GM12878 (cell line): ENCODE measurements around the gene TXNRD3. TPM values are rescaled to one million over a fixed set of nuclear protein-coding genes. Genes with fewer than 3 reads are reported as not detected.

Experiments
- ATAC-seq: fragments of 200-7000 bp; cut with Tn5 transposase; 3 replicates; pipeline ENCODE4 v1.9.1; 2020; ENCODE audit warnings: mild to moderate bottlenecking, moderate library complexity
- BruUV-seq: library from RNA; stranded (reverse); fragments of 400-500 nt; replicated peaks from 2 replicates; lab custom pipeline; 2021; lab: Mats Ljungman, UMichigan
- CTCF ChIA-PET: fragments of 300-600 bp; sonication (Branson Sonifier 250); formaldehyde crosslinking; extraction: SDS; loops from one replicate; lab custom pipeline; 2021; ENCODE audit warnings: inconsistent platforms; lab: Yijun Ruan, JAX
- POLR2A ChIA-PET: fragments of 350-600 bp; formaldehyde crosslinking; extraction: SDS; loops from one replicate; lab custom pipeline; 2021; ENCODE audit warnings: inconsistent platforms; lab: Charles Lee
- RAD21 ChIA-PET: fragments of 300-600 bp; sonication (Branson Sonifier 250); formaldehyde crosslinking; loops from one replicate; lab custom pipeline; 2023; ENCODE audit warnings: antibody characterized with exemption; ENCODE audit not compliant: unreplicated experiment; lab: Charles Lee
- SMC1A ChIA-PET: fragments of 300-600 bp; sonication (Branson Sonifier 250); formaldehyde crosslinking; loops from one replicate; lab custom pipeline; 2023; ENCODE audit not compliant: unreplicated experiment, uncharacterized antibody; lab: Charles Lee
- DNase-seq: peaks from one replicate; pipeline ENCODE4 v3.0.0-alpha.2; 2011; ENCODE audit warnings: low read depth, low spot score
- FAIRE-seq: peaks from 3 replicates; lab custom pipeline; 2011; peaks lifted over from hg19 to GRCh38; lab: Jason Lieb, UNC
- H2AFZ ChIP-seq: 2 replicates; pipeline ENCODE4 v1.6.0; 2011; ENCODE audit warnings: low read depth, low read length, control low read depth; ENCODE audit not compliant: control insufficient read depth
- H3K27ac ChIP-seq: 2 replicates; pipeline ENCODE4 v1.5.1; 2011; ENCODE audit warnings: control low read depth; ENCODE audit not compliant: control insufficient read depth, insufficient read depth
- H3K27me3 ChIP-seq, 2 experiments: replicated peaks in 1 of 2; 2 replicates each; pipeline versions ENCODE4 v1.6.0 to v1.6.1; 2011; ENCODE audit warnings: low read length in 1 of 2; ENCODE audit not compliant: control insufficient read depth in 2 of 2, insufficient read depth in 2 of 2
- H3K36me3 ChIP-seq, 2 experiments: 2 replicates each; pipeline ENCODE4 v1.5.1; 2011; ENCODE audit warnings: low read length in 1 of 2; ENCODE audit not compliant: control insufficient read depth in 2 of 2, insufficient read depth in 2 of 2
- H3K4me1 ChIP-seq: 2 replicates; pipeline ENCODE4 v1.6.1; 2011; ENCODE audit warnings: mild to moderate bottlenecking, low read length, moderate library complexity, mixed read lengths; ENCODE audit not compliant: control insufficient read depth, insufficient read depth
- H3K4me2 ChIP-seq: 2 replicates; pipeline ENCODE4 v1.6.0; 2011; ENCODE audit warnings: control low read depth; ENCODE audit not compliant: control insufficient read depth, insufficient read depth
- H3K4me3 ChIP-seq: fragments of 200-600 bp; sonication (generic); 2 replicates; pipeline ENCODE4 v1.5.1; 2016
- H3K79me2 ChIP-seq: 2 replicates; pipeline ENCODE4 v1.6.0; 2011; ENCODE audit warnings: low read length; ENCODE audit not compliant: control insufficient read depth, insufficient read depth
- H3K9ac ChIP-seq: 2 replicates; pipeline ENCODE4 v1.8.0; 2011; ENCODE audit warnings: low read length, control low read depth, mixed read lengths; ENCODE audit not compliant: control insufficient read depth, insufficient read depth
- H3K9me3 ChIP-seq: replicated peaks from 3 replicates; pipeline ENCODE4 v1.5.1; 2011; ENCODE audit warnings: mild to moderate bottlenecking, low read length; ENCODE audit not compliant: control insufficient read depth, insufficient read depth
- H4K20me1 ChIP-seq: 2 replicates; pipeline ENCODE4 v1.6.0; 2011; ENCODE audit not compliant: control insufficient read depth, insufficient read depth
- FOXM1 ChIP-seq: IDR thresholded peaks from 2 replicates; pipeline ENCODE4 v1.6.1; 2012; ENCODE audit warnings: low read depth, mild to moderate bottlenecking, inconsistent platforms, low read length, moderate library complexity
- IRF3 ChIP-seq: fragments of 450-650 bp; IDR thresholded peaks from 2 replicates; pipeline ENCODE4 v1.6.1; 2014; ENCODE audit warnings: mild to moderate bottlenecking
- KLF5 ChIP-seq: fragments of 450-650 bp; IDR thresholded peaks from 2 replicates; pipeline ENCODE4 v1.6.1; 2014; ENCODE audit warnings: mild to moderate bottlenecking; ENCODE audit not compliant: partially characterized antibody
- NR2C2 ChIP-seq: IDR thresholded peaks from 2 replicates; pipeline ENCODE4 v1.6.1; 2011; ENCODE audit warnings: borderline replicate concordance, low read depth; ENCODE audit not compliant: control insufficient read depth, insufficient read length
- PBX3 ChIP-seq: IDR thresholded peaks from 2 replicates; pipeline ENCODE4 v1.6.1; 2011; ENCODE audit warnings: mild to moderate bottlenecking, low read depth, low read length, moderate library complexity; ENCODE audit not compliant: insufficient replicate concordance
- RBBP5 ChIP-seq: fragments of 200-600 bp; sonication (generic); conservative IDR thresholded peaks from 2 replicates; pipeline ENCODE4 v1.6.1; 2016
- SMAD1 ChIP-seq: fragments of 450-650 bp; IDR thresholded peaks from 2 replicates; pipeline ENCODE4 v1.6.1; 2018; ENCODE audit warnings: mild to moderate bottlenecking, low read depth; ENCODE audit not compliant: partially characterized antibody
- SMAD5 ChIP-seq: IDR thresholded peaks from 2 replicates; pipeline ENCODE4 v1.6.1; 2016; ENCODE audit warnings: antibody characterized with exemption, low read depth
- TARDBP ChIP-seq: IDR thresholded peaks from 2 replicates; pipeline ENCODE4 v1.6.1; 2016; ENCODE audit warnings: borderline replicate concordance
- ZNF687 ChIP-seq: fragments of 450-650 bp; IDR thresholded peaks from 2 replicates; pipeline ENCODE4 v1.6.1; 2017; ENCODE audit warnings: mild to moderate bottlenecking, moderate library complexity
- WGBS: methylation state at CpG from one replicate; pipeline ENCODE4 v1.1.6; 2016; ENCODE audit warnings: low lambda C conversion rate; ENCODE audit not compliant: insufficient replicate concordance, insufficient coverage; ENCODE audit errors: missing lambda C conversion rate; 5-methylcytosine and 5-hydroxymethylcytosine counted together
- in situ Hi-C: fragments of 300-500 bp; cut with MboI; formaldehyde crosslinking; loops from 9 replicates; pipeline ENCODE4 v1.14.3; 2018; ENCODE audit warnings: mixed read lengths
- intact Hi-C: fragments of 100-400 bp; cut with micrococcal nuclease; formaldehyde crosslinking; loops from one replicate; pipeline ENCODE4 v1.14.2; 2022; ENCODE audit not compliant: unreplicated experiment
- polyA plus RNA-seq, 11 experiments: library from polyadenylated mRNA; depleted of rRNA in 4 of 11; unstranded in 6 of 11; stranded (reverse) in 5 of 11; fragments of >200 nt; fragmentation: Nextera tagmentation in 4 of 11; fragmentation: Illumina TruSeq in 1 of 11; extraction: Ambion mirVana in 4 of 11; extraction: Trizol in 1 of 11; gene quantifications; 1 replicate in 1 of 11; 2 replicates in 10 of 11; pipeline versions ENCODE4 v1.2.1 to v1.2.3, GENCODE V29; 2011 to 2016; ENCODE audit warnings: inconsistent platforms in 2 of 11, missing spikeins in 2 of 11, low read depth in 1 of 11
- small RNA-seq: library from RNA; depleted of rRNA; stranded (forward); fragments of <200 nt; gene quantifications from one replicate; pipeline ENCODE3, GENCODE V24; 2014
- total RNA-seq, 4 experiments: library from RNA; depleted of rRNA in 3 of 4; stranded (reverse); fragments of >200 nt in 3 of 4; fragmentation: Illumina TruSeq in 1 of 4; extraction: Trizol in 1 of 4; gene quantifications; 2 replicates each; pipeline versions ENCODE4 v1.2.1 to v1.2.3, GENCODE V29; 2013 to 2021

Gene TXNRD3
- total and polyA plus RNA-seq, 10 of the 15 experiments (the other 5 are each of a cell fraction or from before 2014, with no cell fraction given): not detected

GRCh38 chr3:126557415-126557745, 97.5 kb downstream of the TXNRD3 start:
- H3K9me3 ChIP-seq: no peaks in the 10 kb centered on the region
- H3K4me1 ChIP-seq: no peaks in the 10 kb centered on the region
- no peak for TF ChIP-seq SMAD1
- no peak for TF ChIP-seq SMAD5
- TF ChIP-seq PBX3: no peak
- TF ChIP-seq FOXM1: no peak
- TF ChIP-seq RBBP5: no peak
- TF ChIP-seq NR2C2: no peak
- TF ChIP-seq TARDBP: no peak
- TF ChIP-seq KLF5: no peak
- no peak for TF ChIP-seq IRF3
- no peak for TF ChIP-seq ZNF687
- ChIA-PET SMC1A (no interaction called here), CTCF (no interaction called here), RAD21 (no interaction called here), POLR2A (no interaction called here)
- in situ Hi-C loops (no loop called here), intact Hi-C loops (no loop called here)
- DNase-seq (no peak), FAIRE-seq (no peak), ATAC-seq (no peak)
- H3K9ac ChIP-seq: no peak overlapping the region
- no peaks in the 10 kb centered on the region; a peak in 2 of 4 replicates for H3K27me3 ChIP-seq
- BruUV-seq: no TSS peak
- H3K4me2 ChIP-seq: no peak overlapping the region
- H2AFZ ChIP-seq: no peak overlapping the region
- no peak overlapping the region for H3K27ac ChIP-seq
- H3K79me2 ChIP-seq: no peaks in the 10 kb centered on the region
- WGBS: 49% methylated on average over 11 of the region's 11 CpGs
- H3K36me3 ChIP-seq: no peaks in the 10 kb centered on the region
- no peak overlapping the region for H3K4me3 ChIP-seq
- H4K20me1 ChIP-seq: no peaks in the 10 kb centered on the region

Small RNAs within 50 kb of the gene (small RNA-seq; reads per million reads assigned to genes)
- gene RNA5SP138: 0.16 reads per million

Other genes with a start within 250 kb of the TXNRD3 start
- 12.9 and 15.0 TPM in 2 replicates for gene ZXDC, start 179.2 kb downstream of the TXNRD3 start, total RNA-seq (2014; rRNA removed)
- gene ZXDC, start 179.2 kb downstream of the TXNRD3 start, total RNA-seq (2014; rRNA removed; fragmentation: Illumina TruSeq; extraction: Trizol): 7.5 and 8.1 TPM in 2 replicates
- gene ZXDC, start 179.2 kb downstream of the TXNRD3 start, total RNA-seq (2021): 14.7 and 15.3 TPM in 2 replicates
- 6.9 and 12.9 TPM in 2 replicates for gene ZXDC, start 179.2 kb downstream of the TXNRD3 start, polyA plus RNA-seq (2011; rRNA removed)
- 5.8 and 8.9 TPM in 2 replicates for gene ZXDC, start 179.2 kb downstream of the TXNRD3 start, polyA plus RNA-seq (2014; fragmentation: Illumina TruSeq; extraction: Trizol)
- gene ZXDC, start 179.2 kb downstream of the TXNRD3 start, polyA plus RNA-seq (2014; fragmentation: Nextera tagmentation; extraction: Ambion mirVana): 1 to 10 TPM in 1 of 2 experiments, under 1 TPM in 1; 0.72 to 1.2 TPM
- gene ZXDC, start 179.2 kb downstream of the TXNRD3 start, polyA plus RNA-seq (2014; rRNA removed): 12.1 and 13.7 TPM in 2 replicates
- 1 to 10 TPM; 1.3 to 6.6 TPM for gene ZXDC, start 179.2 kb downstream of the TXNRD3 start, polyA plus RNA-seq (2016; fragmentation: Nextera tagmentation; extraction: Ambion mirVana)
- not detected in 2 replicates for gene UROC1, start 137.4 kb downstream of the TXNRD3 start, total RNA-seq (2014; rRNA removed)
- gene UROC1, start 137.4 kb downstream of the TXNRD3 start, total RNA-seq (2014; rRNA removed; fragmentation: Illumina TruSeq; extraction: Trizol): not detected in 2 replicates
- not detected in 2 replicates for gene UROC1, start 137.4 kb downstream of the TXNRD3 start, total RNA-seq (2021)
- not detected in 2 replicates for gene UROC1, start 137.4 kb downstream of the TXNRD3 start, polyA plus RNA-seq (2011; rRNA removed)
- gene UROC1, start 137.4 kb downstream of the TXNRD3 start, polyA plus RNA-seq (2014; fragmentation: Illumina TruSeq; extraction: Trizol): not detected in 2 replicates
- not detected for gene UROC1, start 137.4 kb downstream of the TXNRD3 start, polyA plus RNA-seq (2014; fragmentation: Nextera tagmentation; extraction: Ambion mirVana)
- gene UROC1, start 137.4 kb downstream of the TXNRD3 start, polyA plus RNA-seq (2014; rRNA removed): not detected in 2 replicates
- under 1 TPM in 1 of 2 experiments, not detected in 1; 0.04 TPM for gene UROC1, start 137.4 kb downstream of the TXNRD3 start, polyA plus RNA-seq (2016; fragmentation: Nextera tagmentation; extraction: Ambion mirVana)
- not detected in 2 replicates for gene CHST13, start 131.0 kb downstream of the TXNRD3 start, total RNA-seq (2014; rRNA removed)
- gene CHST13, start 131.0 kb downstream of the TXNRD3 start, total RNA-seq (2014; rRNA removed; fragmentation: Illumina TruSeq; extraction: Trizol): not detected in 2 replicates
- not detected in 2 replicates for gene CHST13, start 131.0 kb downstream of the TXNRD3 start, total RNA-seq (2021)
- gene CHST13, start 131.0 kb downstream of the TXNRD3 start, polyA plus RNA-seq (2011; rRNA removed): not detected in 2 replicates
- not detected in 2 replicates for gene CHST13, start 131.0 kb downstream of the TXNRD3 start, polyA plus RNA-seq (2014; fragmentation: Illumina TruSeq; extraction: Trizol)
- not detected for gene CHST13, start 131.0 kb downstream of the TXNRD3 start, polyA plus RNA-seq (2014; fragmentation: Nextera tagmentation; extraction: Ambion mirVana)
- not detected in 2 replicates for gene CHST13, start 131.0 kb downstream of the TXNRD3 start, polyA plus RNA-seq (2014; rRNA removed)
- gene CHST13, start 131.0 kb downstream of the TXNRD3 start, polyA plus RNA-seq (2016; fragmentation: Nextera tagmentation; extraction: Ambion mirVana): not detected
- gene C3orf22, start 96.2 kb downstream of the TXNRD3 start, total RNA-seq (2014; rRNA removed): not detected in 2 replicates
- gene C3orf22, start 96.2 kb downstream of the TXNRD3 start, total RNA-seq (2014; rRNA removed; fragmentation: Illumina TruSeq; extraction: Trizol): not detected in 2 replicates
- not detected in 2 replicates for gene C3orf22, start 96.2 kb downstream of the TXNRD3 start, total RNA-seq (2021)
- not detected in 2 replicates for gene C3orf22, start 96.2 kb downstream of the TXNRD3 start, polyA plus RNA-seq (2011; rRNA removed)
- not detected in 2 replicates for gene C3orf22, start 96.2 kb downstream of the TXNRD3 start, polyA plus RNA-seq (2014; fragmentation: Illumina TruSeq; extraction: Trizol)
- gene C3orf22, start 96.2 kb downstream of the TXNRD3 start, polyA plus RNA-seq (2014; fragmentation: Nextera tagmentation; extraction: Ambion mirVana): not detected
- not detected in 2 replicates for gene C3orf22, start 96.2 kb downstream of the TXNRD3 start, polyA plus RNA-seq (2014; rRNA removed)
- gene C3orf22, start 96.2 kb downstream of the TXNRD3 start, polyA plus RNA-seq (2016; fragmentation: Nextera tagmentation; extraction: Ambion mirVana): not detected
- gene CHCHD6, start 49.1 kb upstream of the TXNRD3 start, total RNA-seq (2014; rRNA removed): 13.3 TPM in 2 replicates
- gene CHCHD6, start 49.1 kb upstream of the TXNRD3 start, total RNA-seq (2014; rRNA removed; fragmentation: Illumina TruSeq; extraction: Trizol): 5.9 and 6.8 TPM in 2 replicates
- gene CHCHD6, start 49.1 kb upstream of the TXNRD3 start, total RNA-seq (2021): 11.9 and 12.6 TPM in 2 replicates
- gene CHCHD6, start 49.1 kb upstream of the TXNRD3 start, polyA plus RNA-seq (2011; rRNA removed): 7.2 and 11.9 TPM in 2 replicates
- gene CHCHD6, start 49.1 kb upstream of the TXNRD3 start, polyA plus RNA-seq (2014; fragmentation: Illumina TruSeq; extraction: Trizol): 2.9 and 5.6 TPM in 2 replicates
- gene CHCHD6, start 49.1 kb upstream of the TXNRD3 start, polyA plus RNA-seq (2014; fragmentation: Nextera tagmentation; extraction: Ambion mirVana): 1 to 10 TPM; 2.7 to 3.8 TPM
- 14.3 and 16.5 TPM in 2 replicates for gene CHCHD6, start 49.1 kb upstream of the TXNRD3 start, polyA plus RNA-seq (2014; rRNA removed)
- 10 to 100 TPM; 13.1 to 16.7 TPM for gene CHCHD6, start 49.1 kb upstream of the TXNRD3 start, polyA plus RNA-seq (2016; fragmentation: Nextera tagmentation; extraction: Ambion mirVana)